GM12864 (cell line): ENCODE measurements around the gene RPS23.

ENCODE experiments used
- DNase-seq: peaks from one replicate; pipeline ENCODE4 v3.0.0-alpha.2; 2011; ENCODE audit warnings: low read depth
- H3K4me3 ChIP-seq: 2 replicates; pipeline ENCODE4 v1.5.1; 2011; ENCODE audit warnings: mild to moderate bottlenecking, low read depth, low read length, control low read depth
- CTCF ChIP-seq: IDR thresholded peaks from 2 replicates; pipeline ENCODE4 v1.5.1; 2011; ENCODE audit warnings: low read depth, mild to moderate bottlenecking, moderate library complexity, low read length, control low read depth, inconsistent platforms; ENCODE audit errors: missing control alignments

RPS23 gene

DNA sequence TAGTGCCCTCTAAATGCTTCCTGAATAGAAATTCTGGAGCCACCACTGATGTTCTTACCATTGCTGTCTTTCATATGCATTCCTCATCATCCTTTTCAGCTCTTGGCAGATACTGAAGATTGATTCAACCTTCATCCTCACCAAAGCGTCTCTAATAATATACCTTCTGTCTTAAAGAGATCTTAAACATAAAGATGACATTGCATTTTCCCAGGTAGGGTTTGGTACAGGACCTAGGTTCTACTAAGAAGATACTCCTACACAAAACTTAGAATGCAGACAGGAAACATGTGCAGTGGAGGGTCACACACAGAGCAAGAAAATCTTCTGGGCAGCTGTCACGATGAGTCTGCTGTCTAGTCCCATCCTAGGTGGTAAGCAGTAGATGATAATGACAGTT is 41.0 kb upstream of the RPS23 start:
- H3K4me3 ChIP-seq, result no peak overlapping the region
- no peak for DNase-seq
- no peak for TF ChIP-seq CTCF

- TF ChIP-seq CTCF, result no peak
- no peak overlapping the region for H3K4me3 ChIP-seq
- DNase-seq, result no peak
Observed at GRCh38 chr5:82314964-82315758, 37.0 kb upstream of the RPS23 start.

GRCh38 chr5:82313016-82313415 is 34.9 kb upstream of the RPS23 start:
- TF ChIP-seq CTCF, result no peak
- no peak for DNase-seq

GRCh38 chr5:82312373-82312856 is 34.3 kb upstream of the RPS23 start:
- no peak overlapping the region for H3K4me3 ChIP-seq
- TF ChIP-seq CTCF, result peak; percentile 47
- DNase-seq, result no peak

More at GRCh38 chr5:82313016-82313415, 34.9 kb upstream of the RPS23 start:
- no peak overlapping the region for H3K4me3 ChIP-seq

- TF ChIP-seq CTCF, result no peak
- DNase-seq, result no peak
- no peak overlapping the region for H3K4me3 ChIP-seq
Observed at GRCh38 chr5:82309091-82309531, 31.0 kb upstream of the RPS23 start.

DNA sequence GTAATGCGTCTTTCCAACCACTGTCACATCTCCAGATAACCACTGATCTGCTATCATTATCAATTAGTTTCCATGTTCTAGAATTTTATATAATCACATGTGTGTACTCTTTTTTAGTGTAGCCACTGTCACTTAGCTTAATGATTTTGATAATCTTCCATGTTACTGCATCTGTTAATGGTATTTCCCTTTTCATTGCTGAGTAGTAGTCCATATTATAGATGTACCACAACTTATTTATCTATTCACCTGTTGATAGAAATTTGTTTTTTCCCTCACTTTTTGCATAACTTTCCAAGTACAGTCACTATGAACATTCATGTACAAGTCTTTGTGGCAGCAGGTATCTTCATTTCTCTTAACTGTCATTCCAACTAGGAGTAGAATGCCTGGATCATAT is 30.3 kb upstream of the RPS23 start:
- H3K4me3 ChIP-seq, result no peak overlapping the region
- no peak for TF ChIP-seq CTCF
- no peak for DNase-seq

- no peak for TF ChIP-seq CTCF
- no peak for DNase-seq
- no peak overlapping the region for H3K4me3 ChIP-seq
Observed at GRCh38 chr5:82307451-82307850, 29.3 kb upstream of the RPS23 start.
